ENCODE data around the gene GATA5.

Gene GATA5

DNA sequence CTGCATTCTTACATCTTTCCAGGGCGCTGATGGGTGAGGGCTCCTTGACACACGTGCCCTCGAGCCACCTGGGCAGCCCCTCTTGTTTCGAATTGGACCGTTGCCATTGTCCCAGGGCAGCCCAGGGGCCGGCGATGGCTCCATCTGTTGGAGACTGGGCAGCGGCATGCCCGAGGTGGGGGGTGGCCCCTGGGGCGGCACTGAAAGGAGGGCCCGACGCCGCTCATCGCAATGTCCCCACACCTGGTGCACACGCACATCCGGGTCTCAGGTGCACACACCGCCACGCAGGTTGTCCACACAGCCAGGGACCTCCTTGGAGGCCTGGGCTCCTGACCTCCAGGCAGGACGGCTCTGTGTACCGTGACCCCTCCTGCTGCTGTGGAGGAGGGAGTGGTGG, 18.0 kb downstream of the GATA5 start:
- TF ChIP-seq EP300 (IDR thresholded peaks at IDR 0.05; ENCODE audit: borderline replicate concordance) = no peak
- no peak for TF ChIP-seq CREB1 (IDR thresholded peaks at IDR 0.05; ENCODE audit: low read depth)
- no peak for TF ChIP-seq NFIC (IDR thresholded peaks at IDR 0.05)
- TF ChIP-seq, protein P1, sequence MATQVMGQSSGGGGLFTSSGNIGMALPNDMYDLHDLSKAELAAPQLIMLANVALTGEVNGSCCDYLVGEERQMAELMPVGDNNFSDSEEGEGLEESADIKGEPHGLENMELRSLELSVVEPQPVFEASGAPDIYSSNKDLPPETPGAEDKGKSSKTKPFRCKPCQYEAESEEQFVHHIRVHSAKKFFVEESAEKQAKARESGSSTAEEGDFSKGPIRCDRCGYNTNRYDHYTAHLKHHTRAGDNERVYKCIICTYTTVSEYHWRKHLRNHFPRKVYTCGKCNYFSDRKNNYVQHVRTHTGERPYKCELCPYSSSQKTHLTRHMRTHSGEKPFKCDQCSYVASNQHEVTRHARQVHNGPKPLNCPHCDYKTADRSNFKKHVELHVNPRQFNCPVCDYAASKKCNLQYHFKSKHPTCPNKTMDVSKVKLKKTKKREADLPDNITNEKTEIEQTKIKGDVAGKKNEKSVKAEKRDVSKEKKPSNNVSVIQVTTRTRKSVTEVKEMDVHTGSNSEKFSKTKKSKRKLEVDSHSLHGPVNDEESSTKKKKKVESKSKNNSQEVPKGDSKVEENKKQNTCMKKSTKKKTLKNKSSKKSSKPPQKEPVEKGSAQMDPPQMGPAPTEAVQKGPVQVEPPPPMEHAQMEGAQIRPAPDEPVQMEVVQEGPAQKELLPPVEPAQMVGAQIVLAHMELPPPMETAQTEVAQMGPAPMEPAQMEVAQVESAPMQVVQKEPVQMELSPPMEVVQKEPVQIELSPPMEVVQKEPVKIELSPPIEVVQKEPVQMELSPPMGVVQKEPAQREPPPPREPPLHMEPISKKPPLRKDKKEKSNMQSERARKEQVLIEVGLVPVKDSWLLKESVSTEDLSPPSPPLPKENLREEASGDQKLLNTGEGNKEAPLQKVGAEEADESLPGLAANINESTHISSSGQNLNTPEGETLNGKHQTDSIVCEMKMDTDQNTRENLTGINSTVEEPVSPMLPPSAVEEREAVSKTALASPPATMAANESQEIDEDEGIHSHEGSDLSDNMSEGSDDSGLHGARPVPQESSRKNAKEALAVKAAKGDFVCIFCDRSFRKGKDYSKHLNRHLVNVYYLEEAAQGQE (IDR thresholded peaks at IDR 0.05; ENCODE audit: low read depth) = no peak
- no peak for TF ChIP-seq ZBTB7A (IDR thresholded peaks at IDR 0.05; ENCODE audit: low read depth)
- TF ChIP-seq, protein P2, sequence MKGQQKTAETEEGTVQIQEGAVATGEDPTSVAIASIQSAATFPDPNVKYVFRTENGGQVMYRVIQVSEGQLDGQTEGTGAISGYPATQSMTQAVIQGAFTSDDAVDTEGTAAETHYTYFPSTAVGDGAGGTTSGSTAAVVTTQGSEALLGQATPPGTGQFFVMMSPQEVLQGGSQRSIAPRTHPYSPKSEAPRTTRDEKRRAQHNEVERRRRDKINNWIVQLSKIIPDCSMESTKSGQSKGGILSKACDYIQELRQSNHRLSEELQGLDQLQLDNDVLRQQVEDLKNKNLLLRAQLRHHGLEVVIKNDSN (IDR thresholded peaks at IDR 0.05) = no peak
- no peak for TF ChIP-seq TAF1 (IDR thresholded peaks at IDR 0.05; ENCODE audit: low read depth)
- TF ChIP-seq FOXM1 (IDR thresholded peaks at IDR 0.05; ENCODE audit: borderline replicate concordance, low read depth) = no peak
- TF ChIP-seq EGR1 (IDR thresholded peaks at IDR 0.05) = no peak
- TF ChIP-seq YY1 (IDR thresholded peaks at IDR 0.05; ENCODE audit: low read depth) = no peak
- TF ChIP-seq RAD21 (IDR thresholded peaks at IDR 0.05; ENCODE audit: low read depth) = no peak
- TF ChIP-seq, protein P3, sequence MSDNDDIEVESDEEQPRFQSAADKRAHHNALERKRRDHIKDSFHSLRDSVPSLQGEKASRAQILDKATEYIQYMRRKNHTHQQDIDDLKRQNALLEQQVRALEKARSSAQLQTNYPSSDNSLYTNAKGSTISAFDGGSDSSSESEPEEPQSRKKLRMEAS (IDR thresholded peaks at IDR 0.05) = no peak
- no peak for TF ChIP-seq TCF12 (IDR thresholded peaks at IDR 0.05; ENCODE audit: low read depth)

DNA sequence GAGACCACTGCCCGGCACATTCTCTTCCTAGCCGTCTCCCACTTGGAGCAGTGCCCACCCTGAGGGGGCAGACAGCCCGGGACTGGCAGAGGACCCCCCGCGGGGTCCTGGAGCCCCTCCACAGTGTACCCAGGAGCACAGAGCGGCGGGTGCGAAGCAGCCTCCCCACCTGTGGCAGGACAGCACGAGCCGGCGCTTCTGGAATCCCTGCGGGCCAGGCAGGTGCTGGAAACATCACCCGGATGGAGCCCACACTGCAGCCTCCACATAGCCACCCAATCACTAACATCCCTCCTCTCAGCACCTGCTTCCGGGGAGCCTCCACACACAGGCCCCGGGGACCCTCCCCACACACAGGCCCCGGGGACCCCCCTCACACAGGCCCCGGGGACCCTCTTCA, 18.7 kb downstream of the GATA5 start:
- no peak for TF ChIP-seq CEBPB (IDR thresholded peaks at IDR 0.05)
- TF ChIP-seq CREB1 (IDR thresholded peaks at IDR 0.05; ENCODE audit: low read depth) = no peak
- no peak for TF ChIP-seq FOXM1 (IDR thresholded peaks at IDR 0.05; ENCODE audit: borderline replicate concordance, low read depth)
- no peak for TF ChIP-seq EGR1 (IDR thresholded peaks at IDR 0.05)

DNA sequence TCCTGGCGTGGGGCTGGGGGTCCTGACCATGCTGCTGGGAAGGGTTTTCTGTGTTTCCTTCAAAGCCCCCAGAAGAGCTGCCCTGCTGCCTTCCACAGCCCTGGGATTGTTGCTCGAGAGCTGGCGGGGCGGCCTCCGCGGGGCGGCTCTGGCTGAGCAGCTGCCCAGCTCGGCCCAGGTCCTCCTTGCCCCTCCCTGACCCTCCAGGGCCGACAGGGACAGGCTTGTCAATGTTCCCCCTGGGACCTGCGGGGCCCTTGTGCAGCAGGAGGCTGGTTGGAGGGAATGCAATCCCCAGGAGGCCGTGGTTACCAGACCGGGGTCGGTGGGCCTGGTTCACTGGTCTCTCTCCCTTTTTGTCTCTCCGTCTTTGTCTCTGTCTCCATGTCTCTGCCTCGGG, 19.9 kb downstream of the GATA5 start:
- TF ChIP-seq TEAD4 (IDR thresholded peaks at IDR 0.05) = no peak
- no peak for TF ChIP-seq NFIC (IDR thresholded peaks at IDR 0.05)
- no peak for TF ChIP-seq TCF12 (IDR thresholded peaks at IDR 0.05; ENCODE audit: low read depth)
- TF ChIP-seq TAF1 (IDR thresholded peaks at IDR 0.05; ENCODE audit: low read depth) = no peak
- no peak for TF ChIP-seq YY1 (IDR thresholded peaks at IDR 0.05; ENCODE audit: low read depth)
- TF ChIP-seq FOXM1 (IDR thresholded peaks at IDR 0.05; ENCODE audit: borderline replicate concordance, low read depth) = no peak
- TF ChIP-seq EGR1 (IDR thresholded peaks at IDR 0.05) = no peak
- TF ChIP-seq CEBPB (IDR thresholded peaks at IDR 0.05) = no peak
- TF ChIP-seq RAD21 (IDR thresholded peaks at IDR 0.05; ENCODE audit: low read depth) = no peak
- TF ChIP-seq, protein P2 (IDR thresholded peaks at IDR 0.05) = no peak
- no peak for TF ChIP-seq EP300 (IDR thresholded peaks at IDR 0.05; ENCODE audit: borderline replicate concordance)
- TF ChIP-seq ZBTB7A (IDR thresholded peaks at IDR 0.05; ENCODE audit: low read depth) = no peak
- TF ChIP-seq, protein P3 (IDR thresholded peaks at IDR 0.05) = no peak
- TF ChIP-seq, protein P1 (IDR thresholded peaks at IDR 0.05; ENCODE audit: low read depth) = no peak
- no peak for TF ChIP-seq CREB1 (IDR thresholded peaks at IDR 0.05; ENCODE audit: low read depth)

DNA sequence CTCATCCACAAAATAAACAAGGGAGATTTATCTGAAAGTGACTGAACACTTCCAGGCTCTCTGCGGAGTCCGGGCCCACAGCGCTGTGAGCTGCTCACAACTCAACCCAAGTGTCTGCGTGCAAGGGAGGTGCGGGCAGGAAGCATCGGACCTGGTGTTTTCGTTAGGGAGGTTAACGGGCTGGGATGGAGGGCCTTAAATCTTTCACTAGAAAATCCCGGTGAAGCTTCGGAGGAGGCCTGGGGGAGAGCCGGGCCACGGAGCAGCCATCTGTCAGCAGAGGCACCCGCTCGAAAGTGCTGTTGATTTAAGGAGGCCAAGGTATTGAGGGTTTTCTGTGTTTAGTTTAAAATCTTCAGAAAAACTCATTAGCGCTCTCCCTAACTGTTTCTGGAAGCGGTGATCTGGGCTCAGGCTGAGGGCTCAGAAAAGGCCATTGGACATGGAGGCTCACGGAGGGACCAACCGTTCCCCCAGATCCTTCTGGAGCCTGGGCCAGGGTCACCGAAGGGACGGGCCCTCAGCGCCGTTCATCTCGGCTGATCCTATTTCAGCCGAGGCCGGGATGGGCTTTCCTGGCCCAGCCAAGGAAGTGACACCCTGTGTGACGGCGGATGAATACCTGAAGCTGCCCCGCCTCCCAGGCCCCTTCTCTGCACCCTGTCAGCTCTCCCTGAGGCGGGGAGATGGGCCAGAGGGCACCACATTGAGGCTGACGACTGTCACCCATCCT, 20.7 kb downstream of the GATA5 start:
- no peak for TF ChIP-seq NFIC (IDR thresholded peaks at IDR 0.05)
- TF ChIP-seq, protein P3 (IDR thresholded peaks at IDR 0.05) = no peak
- TF ChIP-seq YY1 (IDR thresholded peaks at IDR 0.05; ENCODE audit: low read depth) = no peak
- TF ChIP-seq CEBPB (IDR thresholded peaks at IDR 0.05) = no peak
- TF ChIP-seq TAF1 (IDR thresholded peaks at IDR 0.05; ENCODE audit: low read depth) = no peak

DNA sequence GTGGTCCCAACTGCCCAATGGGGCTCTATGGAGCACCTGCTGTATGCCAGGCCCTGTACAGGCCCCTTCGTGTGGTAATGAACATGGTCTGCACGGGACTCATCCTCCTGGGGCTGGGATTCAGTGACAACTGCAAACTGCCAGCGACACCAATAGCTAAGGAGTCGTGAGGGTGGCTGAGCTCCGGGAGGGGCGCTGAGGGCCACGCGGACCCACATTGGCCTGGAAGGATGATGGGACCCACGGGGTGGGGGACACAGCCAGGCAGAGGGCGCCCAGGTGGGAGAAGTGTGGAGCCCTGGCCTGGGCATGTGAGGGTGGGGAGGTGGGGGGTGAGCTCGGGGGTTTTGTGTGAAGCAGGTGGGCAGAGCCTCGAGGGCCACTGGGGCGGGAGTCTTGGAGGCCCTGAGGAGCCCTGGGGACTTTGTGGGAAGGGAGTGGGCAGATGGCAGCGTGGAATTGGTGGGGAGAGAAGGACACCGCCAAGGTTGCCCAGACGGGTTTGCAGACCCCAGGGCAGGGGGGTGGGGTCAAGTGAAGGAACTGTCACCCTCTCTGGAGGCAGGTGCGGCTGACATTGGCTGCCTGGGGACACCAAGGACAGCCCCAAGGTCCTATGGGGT, 22.5 kb downstream of the GATA5 start:
- TF ChIP-seq EP300 (IDR thresholded peaks at IDR 0.05; ENCODE audit: borderline replicate concordance) = no peak
- no peak for TF ChIP-seq TAF1 (IDR thresholded peaks at IDR 0.05; ENCODE audit: low read depth)
- no peak for TF ChIP-seq CEBPB (IDR thresholded peaks at IDR 0.05)
- TF ChIP-seq NFIC (IDR thresholded peaks at IDR 0.05) = no peak
- no peak for TF ChIP-seq TCF12 (IDR thresholded peaks at IDR 0.05; ENCODE audit: low read depth)
- TF ChIP-seq, protein P3 (IDR thresholded peaks at IDR 0.05) = no peak
- no peak for TF ChIP-seq TEAD4 (IDR thresholded peaks at IDR 0.05)
- TF ChIP-seq RAD21 (IDR thresholded peaks at IDR 0.05; ENCODE audit: low read depth) = no peak
- no peak for TF ChIP-seq YY1 (IDR thresholded peaks at IDR 0.05; ENCODE audit: low read depth)
